NB4 (cell line): ENCODE results near the gene DUSP22.

Experiments
- CTCF ChIP-seq: IDR thresholded peaks from one replicate; pipeline ENCODE4 v1.5.1; 2012; ENCODE audit warnings: low read depth, low read length
- MAX ChIP-seq: IDR thresholded peaks from 2 replicates; pipeline ENCODE4 v1.6.1; 2011; ENCODE audit warnings: low read depth, low read length
- MYC ChIP-seq: IDR thresholded peaks from 2 replicates; pipeline ENCODE4 v1.6.1; 2011; ENCODE audit warnings: low read depth, low read length
- POLR2A ChIP-seq: IDR thresholded peaks from 2 replicates; pipeline ENCODE4 v1.6.1; 2011; ENCODE audit warnings: mild to moderate bottlenecking; ENCODE audit not compliant: insufficient read length; ENCODE audit errors: extremely low read depth

GRCh38 chr6:387293-387741, 95.0 kb downstream of the DUSP22 start:
- no peak for TF ChIP-seq POLR2A
- TF ChIP-seq MAX = no peak
- TF ChIP-seq CTCF = no peak
- TF ChIP-seq MYC = no peak
